RPMI7951 (cell line): Measurements from ENCODE around the gene LINC01488. TPM values are rescaled to one million over a fixed set of nuclear protein-coding genes. Genes with fewer than 3 reads are reported as not detected.

ENCODE experiments used
- DNase-seq: peaks from one replicate; pipeline ENCODE4 v3.0.0-alpha.2; 2012; ENCODE audit warnings: low read depth
- total RNA-seq: library from RNA; depleted of rRNA; stranded (reverse); fragments of >200 nt; shearing (Covaris generic); gene quantifications from 2 replicates; pipeline ENCODE4 v1.2.3, GENCODE V29; 2014

LINC01488 gene
- total RNA-seq, 1 experiment from 2014 or later: not detected

- DNase-seq: no peak
Measured at GRCh38 chr11:69492201-69492991, 10.9 kb downstream of the LINC01488 start.

- no peak for DNase-seq
Measured at GRCh38 chr11:69493931-69494821, 12.7 kb downstream of the LINC01488 start.

GRCh38 chr11:69494851-69495250, 13.4 kb downstream of the LINC01488 start:
- DNase-seq: no peak

- DNase-seq: no peak
Measured at GRCh38 chr11:69495441-69496201, 14.2 kb downstream of the LINC01488 start.

GRCh38 chr11:69496202-69496557, 14.7 kb downstream of the LINC01488 start:
- no peak for DNase-seq

GRCh38 chr11:69496631-69497220, 15.3 kb downstream of the LINC01488 start:
- DNase-seq: no peak

GRCh38 chr11:69497221-69497787, 15.8 kb downstream of the LINC01488 start:
- peak; percentile 98 for DNase-seq

GRCh38 chr11:69498614-69499175, 17.2 kb downstream of the LINC01488 start:
- DNase-seq: no peak

GRCh38 chr11:69499186-69499917, 17.9 kb downstream of the LINC01488 start:
- peak; percentile 39 for DNase-seq

GRCh38 chr11:69499918-69500284, 18.4 kb downstream of the LINC01488 start:
- DNase-seq: no peak

GRCh38 chr11:69500285-69501120, 19.0 kb downstream of the LINC01488 start:
- DNase-seq: peak; percentile 28

- DNase-seq: no peak
Measured at GRCh38 chr11:69501121-69501489, 19.6 kb downstream of the LINC01488 start.

- no peak for DNase-seq
Measured at GRCh38 chr11:69501891-69502860, 20.7 kb downstream of the LINC01488 start.

- DNase-seq: no peak
Measured at GRCh38 chr11:69504127-69504526, 22.7 kb downstream of the LINC01488 start.

GRCh38 chr11:69504576-69505335, 23.3 kb downstream of the LINC01488 start:
- DNase-seq: no peak

GRCh38 chr11:69508974-69509373, 27.5 kb downstream of the LINC01488 start:
- DNase-seq: peak; percentile 42

GRCh38 chr11:69509381-69509780, 27.9 kb downstream of the LINC01488 start:
- DNase-seq: no peak
